Cardiac muscle cell (in vitro differentiated cells and primary cell): ENCODE measurements around the gene NCAPD2. TPM values are rescaled to one million over a fixed set of nuclear protein-coding genes. Genes with fewer than 3 reads are reported as not detected.

Source experiments
- DNase-seq, 2 donors: peaks; one replicate each; pipeline versions ENCODE4 v3.0.0 to v3.0.0-alpha.2; 2010 to 2017; ENCODE audit warnings: low read depth in 1 of 2, low spot score in 1 of 2
- H3K27ac ChIP-seq: fragments of 200-600 bp; sonication (generic); 2 replicates; pipeline ENCODE4 v1.5.1; 2016
- H3K27me3 ChIP-seq: fragments of 200-600 bp; sonication (generic); 2 replicates; pipeline ENCODE4 v1.6.0; 2016; ENCODE audit warnings: control low read depth
- H3K36me3 ChIP-seq: fragments of 200-600 bp; sonication (generic); 2 replicates; pipeline ENCODE4 v1.5.1; 2016; ENCODE audit warnings: control low read depth
- H3K4me1 ChIP-seq: fragments of 200-600 bp; sonication (generic); 2 replicates; pipeline ENCODE4 v1.8.1; 2017; ENCODE audit warnings: low read depth, mild to moderate bottlenecking, mixed run types
- H3K4me3 ChIP-seq: fragments of 200-600 bp; sonication (generic); 2 replicates; pipeline ENCODE4 v1.5.1; 2016; ENCODE audit warnings: mild to moderate bottlenecking
- H3K9me3 ChIP-seq: fragments of 200-600 bp; sonication (generic); 2 replicates; pipeline ENCODE4 v1.5.1; 2017; ENCODE audit warnings: low read depth, mild to moderate bottlenecking, control low read depth
- polyA plus RNA-seq: library from polyadenylated mRNA; unstranded; fragments of >200 nt; fragmentation: Nextera tagmentation; extraction: Ambion mirVana; gene quantifications from 2 replicates; pipeline ENCODE4 v1.2.1, GENCODE V29; 2016
- total RNA-seq: library from RNA; depleted of rRNA; stranded (reverse); fragments of >200 nt; gene quantifications from 2 replicates; pipeline ENCODE4 v1.2.3, GENCODE V29; 2016
- TF ChIP-seq, protein P1 (sequence below): IDR thresholded peaks from 2 replicates; pipeline ENCODE4 v1.5.1; 2012; ENCODE audit warnings: low read depth, mild to moderate bottlenecking, low read length

Gene NCAPD2
- total and polyA plus RNA-seq, 2 experiments from 2014 or later = 20.2 to 134 TPM

DNA sequence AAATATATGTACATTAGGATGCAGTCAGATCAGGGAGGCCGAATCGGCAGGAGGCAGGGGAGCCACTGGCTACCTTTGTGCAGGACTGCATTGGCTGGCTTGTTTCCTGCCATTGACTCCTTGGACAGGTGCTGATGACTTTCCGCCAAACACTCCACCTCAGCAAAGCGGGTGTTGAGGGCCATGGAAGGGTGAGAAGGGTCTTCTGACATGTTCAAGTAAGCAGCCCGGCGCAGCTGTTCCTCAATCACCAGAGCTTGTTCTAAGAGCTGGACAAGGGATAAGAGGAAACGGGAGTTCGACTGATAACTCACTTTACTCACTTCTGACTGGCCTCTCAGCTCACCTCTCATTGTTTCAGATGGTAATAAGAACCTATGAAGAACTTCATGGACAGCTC, 79.1 kb downstream of the NCAPD2 start:
- Histone ChIP-seq H3K9me3 (no peaks in the 10 kb centered on the region), H3K4me3 (no peak overlapping the region), H3K36me3 (peaks cover 74% of the 10 kb centered on the region), H3K27ac (peak overlapping the region; percentile 37), H3K4me1 (no peaks in the 10 kb centered on the region), H3K27me3 (no peaks in the 10 kb centered on the region)
- DNase-seq = peak in 1 of 2 donors; percentile 68
- TF ChIP-seq, protein P1, sequence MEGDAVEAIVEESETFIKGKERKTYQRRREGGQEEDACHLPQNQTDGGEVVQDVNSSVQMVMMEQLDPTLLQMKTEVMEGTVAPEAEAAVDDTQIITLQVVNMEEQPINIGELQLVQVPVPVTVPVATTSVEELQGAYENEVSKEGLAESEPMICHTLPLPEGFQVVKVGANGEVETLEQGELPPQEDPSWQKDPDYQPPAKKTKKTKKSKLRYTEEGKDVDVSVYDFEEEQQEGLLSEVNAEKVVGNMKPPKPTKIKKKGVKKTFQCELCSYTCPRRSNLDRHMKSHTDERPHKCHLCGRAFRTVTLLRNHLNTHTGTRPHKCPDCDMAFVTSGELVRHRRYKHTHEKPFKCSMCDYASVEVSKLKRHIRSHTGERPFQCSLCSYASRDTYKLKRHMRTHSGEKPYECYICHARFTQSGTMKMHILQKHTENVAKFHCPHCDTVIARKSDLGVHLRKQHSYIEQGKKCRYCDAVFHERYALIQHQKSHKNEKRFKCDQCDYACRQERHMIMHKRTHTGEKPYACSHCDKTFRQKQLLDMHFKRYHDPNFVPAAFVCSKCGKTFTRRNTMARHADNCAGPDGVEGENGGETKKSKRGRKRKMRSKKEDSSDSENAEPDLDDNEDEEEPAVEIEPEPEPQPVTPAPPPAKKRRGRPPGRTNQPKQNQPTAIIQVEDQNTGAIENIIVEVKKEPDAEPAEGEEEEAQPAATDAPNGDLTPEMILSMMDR = no peak

DNA sequence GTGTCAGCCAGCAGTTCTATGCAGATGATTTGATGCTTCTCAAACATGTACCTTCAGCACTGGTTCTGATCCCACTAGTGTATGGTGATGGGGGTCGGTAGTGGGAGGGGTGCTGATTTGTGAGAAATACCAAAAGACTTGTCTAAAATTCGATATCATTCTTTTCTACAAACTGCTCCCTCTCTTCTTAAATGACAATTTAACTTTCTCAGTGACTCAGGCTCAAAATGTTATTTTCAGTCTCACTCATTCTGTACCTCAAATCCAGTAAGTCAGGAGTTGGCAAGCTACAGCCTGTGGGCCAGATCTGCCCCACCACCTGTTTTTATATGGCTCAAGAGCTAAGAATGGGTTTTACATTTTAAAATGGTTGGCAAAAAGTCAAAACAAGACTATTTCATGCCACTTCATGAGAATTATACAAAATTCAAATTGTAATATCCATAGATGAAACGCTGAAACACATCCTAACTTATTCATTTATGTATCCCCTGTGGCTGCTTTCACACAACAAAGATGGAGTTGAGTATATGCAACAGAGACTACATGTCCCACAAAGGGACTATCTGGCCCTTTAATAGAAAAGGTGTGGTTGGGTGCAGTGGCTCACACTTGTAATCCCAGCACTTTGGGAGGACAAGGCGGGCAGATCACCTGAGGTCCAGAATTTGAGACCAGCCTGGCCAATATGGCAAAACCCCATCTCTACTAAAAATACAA, 80.8 kb downstream of the NCAPD2 start:
- no peak overlapping the region for H3K4me3 ChIP-seq
- no peaks in the 10 kb centered on the region for H3K9me3 ChIP-seq
- TF ChIP-seq, protein P1 = no peak
- no peak for DNase-seq
- peaks cover 86% of the 10 kb centered on the region for H3K36me3 ChIP-seq
- H3K27ac ChIP-seq = no peak overlapping the region
- H3K4me1 ChIP-seq = no peaks in the 10 kb centered on the region
- H3K27me3 ChIP-seq = no peaks in the 10 kb centered on the region

DNA sequence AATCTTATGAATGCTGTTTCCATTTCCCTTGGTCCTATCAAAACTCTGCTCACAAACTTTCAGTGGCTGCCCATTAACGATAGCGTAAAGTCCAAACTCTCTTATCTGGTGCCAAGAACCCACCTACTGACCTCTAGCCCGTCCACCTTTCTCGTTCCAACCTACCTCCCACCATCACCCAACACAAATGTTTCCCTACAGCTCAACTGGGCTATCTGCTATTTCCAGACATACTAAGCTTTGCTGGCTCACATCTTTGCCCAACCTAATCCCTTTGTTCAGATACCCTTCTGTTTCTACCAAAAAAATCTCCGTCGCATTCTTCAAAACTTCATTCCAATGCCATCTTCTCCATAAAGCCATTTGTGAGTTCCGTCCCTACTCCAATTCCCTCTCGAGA, 81.7 kb downstream of the NCAPD2 start:
- Histone ChIP-seq H3K4me3 (no peak overlapping the region), H3K4me1 (no peaks in the 10 kb centered on the region), H3K27ac (no peak overlapping the region), H3K9me3 (no peaks in the 10 kb centered on the region), H3K27me3 (no peaks in the 10 kb centered on the region), H3K36me3 (peaks cover 82% of the 10 kb centered on the region)
- TF ChIP-seq, protein P1 = no peak
- no peak for DNase-seq

Other genes with a start within 250 kb of the NCAPD2 start
- 0.86 and 0.99 TPM in 2 replicates for gene PLEKHG6, start 183.4 kb upstream of the NCAPD2 start, total RNA-seq
- 0.39 and 1.2 TPM in 2 replicates for gene PLEKHG6, start 183.4 kb upstream of the NCAPD2 start, polyA plus RNA-seq
- 32.8 and 33.3 TPM in 2 replicates for gene TNFRSF1A, start 152.0 kb upstream of the NCAPD2 start, total RNA-seq
- gene TNFRSF1A, start 152.0 kb upstream of the NCAPD2 start, polyA plus RNA-seq = 41.7 and 42.3 TPM in 2 replicates
- 0.25 and 0.66 TPM in 2 replicates for gene SCNN1A, start 118.5 kb upstream of the NCAPD2 start, total RNA-seq
- gene SCNN1A, start 118.5 kb upstream of the NCAPD2 start, polyA plus RNA-seq = not detected in 2 replicates
- 2.2 and 4.1 TPM in 2 replicates for gene LTBR, start 109.9 kb upstream of the NCAPD2 start, total RNA-seq
- gene LTBR, start 109.9 kb upstream of the NCAPD2 start, polyA plus RNA-seq = 0.65 and 2.4 TPM in 2 replicates
- gene CD27, start 49.1 kb upstream of the NCAPD2 start, total RNA-seq = not detected in 2 replicates
- gene CD27, start 49.1 kb upstream of the NCAPD2 start, polyA plus RNA-seq = 0.32 and 0.35 TPM in 2 replicates
- gene TAPBPL, start 42.1 kb upstream of the NCAPD2 start, total RNA-seq = 2.8 and 3.4 TPM in 2 replicates
- gene TAPBPL, start 42.1 kb upstream of the NCAPD2 start, polyA plus RNA-seq = 1.5 and 3.3 TPM in 2 replicates
- 15.1 and 17.7 TPM in 2 replicates for gene VAMP1, start 23.4 kb upstream of the NCAPD2 start, total RNA-seq
- 14.9 and 28.4 TPM in 2 replicates for gene VAMP1, start 23.4 kb upstream of the NCAPD2 start, polyA plus RNA-seq
- gene MRPL51, start 840 bp upstream of the NCAPD2 start, total RNA-seq = 75.1 and 104 TPM in 2 replicates
- gene MRPL51, start 840 bp upstream of the NCAPD2 start, polyA plus RNA-seq = 279 and 308 TPM in 2 replicates
- 8,013 and 12,904 TPM in 2 replicates for gene GAPDH, start 40.4 kb downstream of the NCAPD2 start, total RNA-seq
- gene GAPDH, start 40.4 kb downstream of the NCAPD2 start, polyA plus RNA-seq = 11,564 and 14,299 TPM in 2 replicates
- 18.0 and 29.0 TPM in 2 replicates for gene IFFO1, start 61.9 kb downstream of the NCAPD2 start, total RNA-seq
- 25.4 and 28.4 TPM in 2 replicates for gene IFFO1, start 61.9 kb downstream of the NCAPD2 start, polyA plus RNA-seq
- 20.4 and 45.5 TPM in 2 replicates for gene NOP2, start 74.2 kb downstream of the NCAPD2 start, total RNA-seq
- gene NOP2, start 74.2 kb downstream of the NCAPD2 start, polyA plus RNA-seq = 36.2 and 38.2 TPM in 2 replicates
- 363 and 580 TPM in 2 replicates for gene CHD4, start 113.3 kb downstream of the NCAPD2 start, total RNA-seq
- gene CHD4, start 113.3 kb downstream of the NCAPD2 start, polyA plus RNA-seq = 155 and 204 TPM in 2 replicates
- gene LPAR5, start 141.9 kb downstream of the NCAPD2 start, total RNA-seq = 0.07 and 0.71 TPM in 2 replicates
- 0.10 and 0.78 TPM in 2 replicates for gene LPAR5, start 141.9 kb downstream of the NCAPD2 start, polyA plus RNA-seq
- 0.99 and 2.8 TPM in 2 replicates for gene ACRBP, start 153.3 kb downstream of the NCAPD2 start, total RNA-seq
- 2.6 and 7.0 TPM in 2 replicates for gene ACRBP, start 153.3 kb downstream of the NCAPD2 start, polyA plus RNA-seq
- gene ING4, start 169.0 kb downstream of the NCAPD2 start, total RNA-seq = 95.2 and 107 TPM in 2 replicates
- gene ING4, start 169.0 kb downstream of the NCAPD2 start, polyA plus RNA-seq = 95.3 and 96.2 TPM in 2 replicates
- 39.4 and 44.9 TPM in 2 replicates for gene ZNF384, start 195.3 kb downstream of the NCAPD2 start, total RNA-seq
- 38.2 and 44.1 TPM in 2 replicates for gene ZNF384, start 195.3 kb downstream of the NCAPD2 start, polyA plus RNA-seq
- gene PIANP, start 206.7 kb downstream of the NCAPD2 start, total RNA-seq = 0.36 and 5.5 TPM in 2 replicates
- gene PIANP, start 206.7 kb downstream of the NCAPD2 start, polyA plus RNA-seq = 4.1 and 5.0 TPM in 2 replicates
- gene COPS7A, start 229.9 kb downstream of the NCAPD2 start, total RNA-seq = 71.0 and 82.1 TPM in 2 replicates
- gene COPS7A, start 229.9 kb downstream of the NCAPD2 start, polyA plus RNA-seq = 97.7 and 108 TPM in 2 replicates